Measurements from ENCODE around the gene PPAN.

GRCh38 chr19:10133596-10133995 lies 27.4 kb downstream of the PPAN start:
- no peak for TF ChIP-seq CTCF (IDR thresholded peaks at IDR 0.05; ENCODE audit: insufficient read depth, low read length, poor library complexity, severe bottlenecking)
- TF ChIP-seq EZH2phosphoT487 (conservative IDR thresholded peaks at IDR 0.05; ENCODE audit: low read length), result no peak

Data from SU-DHL-6 (cell line).